Skeletal muscle satellite cell (primary cell): Measurements from ENCODE around the gene TAF7.

Source experiments
- H3K27me3 ChIP-seq: 2 replicates; pipeline ENCODE4 v1.7.0; 2013; ENCODE audit warnings: low read length; ENCODE audit not compliant: control insufficient read depth, insufficient read depth
- H3K36me3 ChIP-seq: 2 replicates; pipeline ENCODE4 v1.7.0; 2013; ENCODE audit warnings: mild to moderate bottlenecking, control low read depth, low read length; ENCODE audit not compliant: insufficient read depth
- H3K4me1 ChIP-seq: 2 replicates; pipeline ENCODE4 v1.7.0; 2013; ENCODE audit warnings: low read length; ENCODE audit not compliant: control insufficient read depth, insufficient read depth
- H3K4me2 ChIP-seq: 2 replicates; pipeline ENCODE4 v1.7.0; 2013; ENCODE audit warnings: mild to moderate bottlenecking, low read length
- H3K4me3 ChIP-seq: 2 replicates; pipeline ENCODE4 v1.7.0; 2013; ENCODE audit warnings: low read length
- H3K9ac ChIP-seq: 2 replicates; pipeline ENCODE4 v1.7.0; 2013; ENCODE audit warnings: mild to moderate bottlenecking, low read depth, low read length, moderate library complexity
- H3K9me3 ChIP-seq: replicated peaks from 2 replicates; pipeline ENCODE4 v1.7.0; 2013; ENCODE audit warnings: mild to moderate bottlenecking, control low read depth, low read length

The TAF7 gene

DNA sequence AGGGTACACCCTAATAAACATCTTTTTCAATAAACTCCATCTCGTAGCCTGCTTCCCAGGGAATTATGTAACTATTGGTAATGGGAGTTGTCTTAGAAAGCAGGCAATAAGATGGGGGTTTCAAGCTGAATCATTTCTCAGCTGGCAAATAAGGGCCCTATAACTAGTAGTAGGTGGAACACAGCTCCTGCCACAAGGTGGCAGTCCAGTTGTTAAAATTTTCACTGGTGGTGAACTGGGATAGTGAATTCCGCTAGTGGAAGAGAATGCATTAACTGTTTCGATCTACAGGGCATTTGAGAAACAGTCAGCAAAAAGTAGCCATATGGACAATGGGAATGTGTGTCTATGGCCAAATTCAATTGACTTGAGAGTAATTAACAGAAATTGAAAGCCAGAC, 47.7 kb downstream of the TAF7 start:
- no peaks in the 10 kb centered on the region for H3K4me1 ChIP-seq
- H3K9me3 ChIP-seq = peaks cover 16% of the 10 kb centered on the region
- H3K27me3 ChIP-seq = no peaks in the 10 kb centered on the region
- no peak overlapping the region for H3K4me3 ChIP-seq
- no peak overlapping the region for H3K9ac ChIP-seq
- H3K36me3 ChIP-seq = no peaks in the 10 kb centered on the region
- no peak overlapping the region for H3K4me2 ChIP-seq

GRCh38 chr5:141269195-141269594, 51.4 kb downstream of the TAF7 start:
- no peaks in the 10 kb centered on the region for H3K4me1 ChIP-seq
- no peak overlapping the region for H3K4me3 ChIP-seq
- H3K9me3 ChIP-seq = peaks cover 28% of the 10 kb centered on the region
- no peak overlapping the region for H3K9ac ChIP-seq
- no peaks in the 10 kb centered on the region for H3K36me3 ChIP-seq
- H3K27me3 ChIP-seq = no peaks in the 10 kb centered on the region
- no peak overlapping the region for H3K4me2 ChIP-seq
